ENCODE data around the gene PKP1. TPM values are rescaled to one million over a fixed set of nuclear protein-coding genes. Genes with fewer than 3 reads are reported as not detected.
"Not testable (repeated sequence)": the region's sequence is repeated elsewhere in the genome, so short reads cannot be mapped to it uniquely, and the experiment has no call there.

PKP1 gene, protein sequence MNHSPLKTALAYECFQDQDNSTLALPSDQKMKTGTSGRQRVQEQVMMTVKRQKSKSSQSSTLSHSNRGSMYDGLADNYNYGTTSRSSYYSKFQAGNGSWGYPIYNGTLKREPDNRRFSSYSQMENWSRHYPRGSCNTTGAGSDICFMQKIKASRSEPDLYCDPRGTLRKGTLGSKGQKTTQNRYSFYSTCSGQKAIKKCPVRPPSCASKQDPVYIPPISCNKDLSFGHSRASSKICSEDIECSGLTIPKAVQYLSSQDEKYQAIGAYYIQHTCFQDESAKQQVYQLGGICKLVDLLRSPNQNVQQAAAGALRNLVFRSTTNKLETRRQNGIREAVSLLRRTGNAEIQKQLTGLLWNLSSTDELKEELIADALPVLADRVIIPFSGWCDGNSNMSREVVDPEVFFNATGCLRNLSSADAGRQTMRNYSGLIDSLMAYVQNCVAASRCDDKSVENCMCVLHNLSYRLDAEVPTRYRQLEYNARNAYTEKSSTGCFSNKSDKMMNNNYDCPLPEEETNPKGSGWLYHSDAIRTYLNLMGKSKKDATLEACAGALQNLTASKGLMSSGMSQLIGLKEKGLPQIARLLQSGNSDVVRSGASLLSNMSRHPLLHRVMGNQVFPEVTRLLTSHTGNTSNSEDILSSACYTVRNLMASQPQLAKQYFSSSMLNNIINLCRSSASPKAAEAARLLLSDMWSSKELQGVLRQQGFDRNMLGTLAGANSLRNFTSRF
- total RNA-seq (2022): 0.05 TPM in 1 of 2 replicates, not detected in the other
- Bru-seq, nascent RNA: percentile 10 among the genes with signal in this experiment
- percentile 12 among the genes with signal in this experiment for BruChase-seq, experiment 1, labeled RNA remaining after a 2-hour chase
- percentile 4 among the genes with signal in this experiment for BruChase-seq, experiment 2, labeled RNA remaining after a 6-hour chase
- long read RNA-seq: 0 reads

DNA sequence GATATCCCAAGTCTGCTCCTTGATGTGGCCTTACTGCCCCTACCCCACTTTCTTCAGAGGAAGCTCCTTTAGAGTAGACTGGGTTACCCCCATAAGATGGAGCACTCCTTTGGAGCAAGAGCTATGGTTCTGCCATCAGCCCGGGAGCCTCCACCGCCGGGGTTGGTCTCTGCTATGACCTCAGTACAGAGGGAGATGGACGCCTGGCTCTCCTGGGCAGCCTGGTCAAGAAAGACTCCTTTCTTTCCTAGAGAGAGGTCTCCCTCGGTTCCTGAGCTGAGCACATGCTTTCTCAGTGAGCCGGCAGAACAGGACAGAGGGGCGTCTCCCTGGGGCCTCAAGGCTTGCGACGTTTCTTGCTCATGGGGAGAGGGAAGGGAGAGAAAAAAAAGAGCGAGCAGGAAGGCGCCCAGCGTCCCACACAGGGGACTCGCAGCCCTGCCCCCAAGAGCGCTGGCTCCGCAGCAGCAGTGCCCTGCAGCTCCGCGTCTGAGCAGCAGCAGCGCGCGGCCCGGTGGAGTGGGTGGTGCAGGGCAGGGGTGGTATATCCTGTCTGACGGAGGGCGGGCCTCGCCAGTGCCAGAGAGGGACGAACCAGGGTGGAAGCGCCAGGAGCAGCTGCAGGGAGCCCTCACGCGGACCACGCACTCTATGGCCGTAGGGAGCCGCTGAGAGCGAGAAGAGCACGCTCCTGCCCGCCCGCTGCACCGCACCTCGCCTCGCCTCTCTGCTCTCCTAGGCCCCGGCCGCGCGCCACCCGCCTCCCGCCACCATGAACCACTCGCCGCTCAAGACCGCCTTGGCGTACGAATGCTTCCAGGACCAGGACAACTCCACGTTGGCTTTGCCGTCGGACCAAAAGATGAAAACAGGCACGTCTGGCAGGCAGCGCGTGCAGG is at the start of gene PKP1:
Gene PKP1 (plus strand): TSS at position 576 of the 899 bp plus-strand sequence. CDS start 197 bp downstream, at position 773.
- Mint-ChIP-seq H3K4me1 (ENCODE audit: low read depth, unreplicated experiment) (no peaks in the 10 kb centered on the region), H3K27ac (ENCODE audit: unreplicated experiment) (no peak within 1 kb of the TSS), H3K27me3 (ENCODE audit: insufficient read depth, unreplicated experiment) (peaks cover 12% of the 10 kb centered on the region), H3K36me3 (ENCODE audit: insufficient read depth, unreplicated experiment) (no peaks in the 10 kb centered on the region), H3K4me3 (ENCODE audit: unreplicated experiment) (peak within 1 kb of the TSS; percentile 58), H3K9me3 (ENCODE audit: unreplicated experiment) (no peaks in the 10 kb centered on the region)
- intact Hi-C loops (cut with micrococcal nuclease; ENCODE audit: unreplicated experiment): no loop called here
- no peaks in the 10 kb centered on the region; the same call in 1 of the 2 replicates for H3K27me3 ChIP-seq (replicated peaks; ENCODE audit: control insufficient read depth, insufficient read depth, low read length)
- ChIA-PET CTCF (interaction anchor here (0.6 to 1.3 kb wide), 2 partner anchors 21 to 29 kb away, joined by 3 to 4 read pairs; no protein-coding TSS in a partner anchor), POLR2A (interaction anchor here (0.6 kb wide), 1 partner anchor 493 kb away, joined by 5 read pairs; no protein-coding TSS in a partner anchor)
- H3K36me3 ChIP-seq (ENCODE audit: control insufficient read depth, insufficient read depth, low read length): no peaks in the 10 kb centered on the region
- H3K4me1 ChIP-seq: no peaks in the 10 kb centered on the region
- no TSS peak for BruUV-seq (replicated peaks)
- H3K4me3 ChIP-seq (ENCODE audit: low read depth, low read length): peak within 1 kb of the TSS; percentile 16
- peak in 1 of 2 experiments; percentile 37 for DNase-seq
- TF ChIP-seq, protein P1, sequence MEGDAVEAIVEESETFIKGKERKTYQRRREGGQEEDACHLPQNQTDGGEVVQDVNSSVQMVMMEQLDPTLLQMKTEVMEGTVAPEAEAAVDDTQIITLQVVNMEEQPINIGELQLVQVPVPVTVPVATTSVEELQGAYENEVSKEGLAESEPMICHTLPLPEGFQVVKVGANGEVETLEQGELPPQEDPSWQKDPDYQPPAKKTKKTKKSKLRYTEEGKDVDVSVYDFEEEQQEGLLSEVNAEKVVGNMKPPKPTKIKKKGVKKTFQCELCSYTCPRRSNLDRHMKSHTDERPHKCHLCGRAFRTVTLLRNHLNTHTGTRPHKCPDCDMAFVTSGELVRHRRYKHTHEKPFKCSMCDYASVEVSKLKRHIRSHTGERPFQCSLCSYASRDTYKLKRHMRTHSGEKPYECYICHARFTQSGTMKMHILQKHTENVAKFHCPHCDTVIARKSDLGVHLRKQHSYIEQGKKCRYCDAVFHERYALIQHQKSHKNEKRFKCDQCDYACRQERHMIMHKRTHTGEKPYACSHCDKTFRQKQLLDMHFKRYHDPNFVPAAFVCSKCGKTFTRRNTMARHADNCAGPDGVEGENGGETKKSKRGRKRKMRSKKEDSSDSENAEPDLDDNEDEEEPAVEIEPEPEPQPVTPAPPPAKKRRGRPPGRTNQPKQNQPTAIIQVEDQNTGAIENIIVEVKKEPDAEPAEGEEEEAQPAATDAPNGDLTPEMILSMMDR (IDR thresholded peaks at IDR 0.05; ENCODE audit: insufficient read depth in 1 of 2, low read depth in 1 of 2, low read length in 1 of 2, severe bottlenecking in 1 of 2, unreplicated experiment in 1 of 2): no peak
- H3K9me3 ChIP-seq: no peaks in the 10 kb centered on the region

DNA sequence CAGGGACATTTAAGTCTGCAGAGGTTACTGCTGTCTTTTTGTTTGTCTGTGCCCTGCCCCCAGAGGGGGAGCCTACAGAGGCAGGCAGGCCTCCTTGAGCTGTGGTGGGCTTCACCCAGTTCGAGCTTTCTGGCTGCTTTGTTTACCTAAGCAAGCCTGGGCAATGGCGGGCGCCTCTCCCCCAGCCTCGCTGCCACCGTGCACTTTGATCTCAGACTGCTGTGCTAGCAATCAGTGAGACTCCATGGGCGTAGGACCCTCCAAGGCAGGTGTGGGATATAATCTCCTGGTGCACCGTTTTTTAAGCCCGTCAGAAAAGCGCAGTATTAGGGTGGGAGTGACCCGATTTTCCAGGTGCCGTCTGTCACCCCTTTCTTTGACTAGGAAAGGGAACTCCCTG is 43.7 kb upstream of the PKP1 start:
- intact Hi-C loops (cut with micrococcal nuclease; ENCODE audit: unreplicated experiment); H3K4me1 ChIP-seq; H3K36me3 Mint-ChIP-seq (ENCODE audit: insufficient read depth, unreplicated experiment); H3K9me3 ChIP-seq; H3K27me3 ChIP-seq (replicated peaks; ENCODE audit: control insufficient read depth, insufficient read depth, low read length); DNase-seq; H3K4me3 Mint-ChIP-seq (ENCODE audit: unreplicated experiment); POLR2A ChIA-PET; H3K4me3 ChIP-seq (ENCODE audit: low read depth, low read length); H3K36me3 ChIP-seq (ENCODE audit: control insufficient read depth, insufficient read depth, low read length); H3K27ac Mint-ChIP-seq (ENCODE audit: unreplicated experiment); BruUV-seq (replicated peaks); H3K4me1 Mint-ChIP-seq (ENCODE audit: low read depth, unreplicated experiment); CTCF ChIA-PET: not testable (repeated sequence)
- Mint-ChIP-seq H3K27me3 (ENCODE audit: insufficient read depth, unreplicated experiment) (peaks cover 12% of the 10 kb centered on the region), H3K9me3 (ENCODE audit: unreplicated experiment) (peaks cover 10% of the 10 kb centered on the region)

DNA sequence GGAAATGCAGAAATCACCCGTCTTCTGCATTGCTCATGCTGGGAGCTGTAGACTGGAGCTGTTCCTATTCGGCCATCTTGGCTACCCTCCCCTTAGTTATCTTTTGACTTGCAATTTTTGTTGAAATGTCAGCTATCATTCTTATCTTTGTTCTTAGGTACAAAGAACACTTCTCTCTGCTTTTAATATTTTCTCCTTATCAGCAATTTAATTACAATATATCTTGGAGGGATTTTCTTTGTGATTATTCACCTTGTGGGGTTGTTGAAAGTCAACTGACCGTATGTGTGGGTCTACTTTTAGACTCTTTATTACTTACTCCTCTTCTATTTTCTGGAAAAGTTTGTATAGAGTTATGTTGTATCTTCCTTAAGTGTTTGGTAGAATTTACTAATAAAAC is 43.1 kb upstream of the PKP1 start:
- CTCF ChIA-PET: no interaction called here
- no peak overlapping the region for H3K4me3 ChIP-seq (ENCODE audit: low read depth, low read length)
- H3K27me3 ChIP-seq (replicated peaks; ENCODE audit: control insufficient read depth, insufficient read depth, low read length): no peaks in the 10 kb centered on the region
- H3K9me3 Mint-ChIP-seq (ENCODE audit: unreplicated experiment): peaks cover 10% of the 10 kb centered on the region
- H3K36me3 ChIP-seq (ENCODE audit: control insufficient read depth, insufficient read depth, low read length): no peaks in the 10 kb centered on the region
- POLR2A ChIA-PET: no interaction called here
- 0 out of 2 replicates have a peak, but pooled peaks cover 4% of the 10 kb centered on the region for H3K9me3 ChIP-seq
- BruUV-seq (replicated peaks): no TSS peak
- H3K27me3 Mint-ChIP-seq (ENCODE audit: insufficient read depth, unreplicated experiment): peaks cover 16% of the 10 kb centered on the region
- H3K27ac Mint-ChIP-seq (ENCODE audit: unreplicated experiment): no peak overlapping the region
- DNase-seq: no peak
- H3K4me1 Mint-ChIP-seq (ENCODE audit: low read depth, unreplicated experiment): no peaks in the 10 kb centered on the region
- TF ChIP-seq, protein P1 (IDR thresholded peaks at IDR 0.05; ENCODE audit: insufficient read depth in 1 of 2, low read depth in 1 of 2, low read length in 1 of 2, severe bottlenecking in 1 of 2, unreplicated experiment in 1 of 2): no peak
- no peak overlapping the region for H3K4me3 Mint-ChIP-seq (ENCODE audit: unreplicated experiment)
- no peaks in the 10 kb centered on the region for H3K36me3 Mint-ChIP-seq (ENCODE audit: insufficient read depth, unreplicated experiment)
- H3K4me1 ChIP-seq: no peaks in the 10 kb centered on the region
- intact Hi-C loops (cut with micrococcal nuclease; ENCODE audit: unreplicated experiment): no loop called here
